ENCODE results near the gene PTPRA.
"Not testable (repeated sequence)": the region's sequence is repeated elsewhere in the genome, so short reads cannot be mapped to it uniquely, and the experiment has no call there.

- not testable (repeated sequence) for TF ChIP-seq CTCF, POLR2A (IDR thresholded peaks at IDR 0.05)
Measured at GRCh38 chr20:3064119-3064518, 190.8 kb downstream of the PTPRA start.
